Suprapubic skin (tissue), 4 donors: ENCODE data around the gene DDX23. TPM values are rescaled to one million over a fixed set of nuclear protein-coding genes. Genes with fewer than 3 reads are reported as not detected.

ENCODE experiments used
- DNase-seq, 2 donors: peaks; one replicate each; pipeline ENCODE4 v3.0.0-alpha.2; 2019; ENCODE audit warnings: low spot score in 2 of 2
- H3K27ac ChIP-seq: fragments of 200-600 bp; sonication (generic); one replicate; pipeline ENCODE4 v1.5.1; 2019
- H3K27me3 ChIP-seq: fragments of 200-600 bp; sonication (generic); one replicate; pipeline ENCODE4 v1.5.1; 2019
- H3K36me3 ChIP-seq: fragments of 200-600 bp; sonication (generic); one replicate; pipeline ENCODE4 v1.5.1; 2019
- H3K4me1 ChIP-seq: fragments of 200-600 bp; sonication (generic); one replicate; pipeline ENCODE4 v1.5.1; 2019
- H3K4me3 ChIP-seq: fragments of 200-600 bp; sonication (generic); one replicate; pipeline ENCODE4 v1.5.1; 2019; ENCODE audit warnings: mild to moderate bottlenecking
- H3K9me3 ChIP-seq: fragments of 200-600 bp; sonication (generic); one replicate; pipeline ENCODE4 v1.5.1; 2019
- EP300 ChIP-seq: sonication (generic); formaldehyde crosslinking; IDR thresholded peaks from one replicate; pipeline ENCODE4 v1.6.1; 2017; ENCODE audit warnings: antibody characterized with exemption
- POLR2A ChIP-seq, 2 donors: fragments of 450-650 bp; IDR thresholded peaks; one replicate each; pipeline ENCODE4 v1.6.1; 2017; ENCODE audit warnings: antibody characterized with exemption in 2 of 2, mild to moderate bottlenecking in 2 of 2, moderate library complexity in 2 of 2
- POLR2AphosphoS5 ChIP-seq, 3 donors: sonication (generic); formaldehyde crosslinking; IDR thresholded peaks; one replicate each; pipeline ENCODE4 v1.6.1; 2017; ENCODE audit warnings: antibody characterized with exemption in 3 of 3
- WGBS: methylation state at CpG from one replicate; pipeline ENCODE4 v1.1.5; 2018; 5-methylcytosine and 5-hydroxymethylcytosine counted together
- total RNA-seq, 4 donors: library from RNA; depleted of rRNA; stranded (reverse); fragments of >200 nt; gene quantifications; one replicate each; pipeline ENCODE4 v1.1.0, GENCODE V29; 2016
- TF ChIP-seq, protein P1 (sequence below), 2 donors: fragments of 200-600 bp in 1 of 2; fragments of 450-650 bp in 1 of 2; sonication (generic) in 1 of 2; IDR thresholded peaks; one replicate each; pipeline ENCODE4 v1.5.1; 2016 to 2019; ENCODE audit warnings: antibody characterized with exemption in 2 of 2, mild to moderate bottlenecking in 1 of 2, moderate library complexity in 1 of 2

The DDX23 gene
- total RNA-seq, 4 donors from 2014 or later: 55.0 to 125 (median 62.2) TPM

DNA sequence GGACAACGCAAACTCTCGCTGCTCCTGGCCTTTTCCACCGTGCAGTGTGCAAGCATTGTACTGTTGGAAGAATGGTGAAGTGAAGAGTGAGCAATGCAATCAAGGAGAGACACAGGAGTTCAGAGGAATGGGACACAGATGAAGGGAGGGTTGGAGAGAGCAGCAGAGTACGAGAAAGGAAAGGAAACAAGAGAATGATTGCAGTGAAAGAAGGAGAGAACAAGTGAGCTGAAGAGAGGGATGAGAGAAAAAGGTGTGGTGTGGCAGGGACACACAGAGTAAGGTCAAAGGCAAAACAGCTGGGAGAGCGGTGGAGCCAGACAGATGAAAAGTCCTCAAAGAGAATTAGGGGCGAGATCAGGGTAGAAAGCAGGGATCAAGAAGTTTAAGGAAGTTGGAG, 20.7 kb downstream of the DDX23 start:
- no peaks in the 10 kb centered on the region for H3K9me3 ChIP-seq
- H3K4me1 ChIP-seq: peaks cover 4% of the 10 kb centered on the region
- TF ChIP-seq POLR2AphosphoS5 (IDR thresholded peaks at IDR 0.05): no peak
- TF ChIP-seq POLR2A (IDR thresholded peaks at IDR 0.05): no peak
- no peak for TF ChIP-seq EP300
- TF ChIP-seq, protein P1, sequence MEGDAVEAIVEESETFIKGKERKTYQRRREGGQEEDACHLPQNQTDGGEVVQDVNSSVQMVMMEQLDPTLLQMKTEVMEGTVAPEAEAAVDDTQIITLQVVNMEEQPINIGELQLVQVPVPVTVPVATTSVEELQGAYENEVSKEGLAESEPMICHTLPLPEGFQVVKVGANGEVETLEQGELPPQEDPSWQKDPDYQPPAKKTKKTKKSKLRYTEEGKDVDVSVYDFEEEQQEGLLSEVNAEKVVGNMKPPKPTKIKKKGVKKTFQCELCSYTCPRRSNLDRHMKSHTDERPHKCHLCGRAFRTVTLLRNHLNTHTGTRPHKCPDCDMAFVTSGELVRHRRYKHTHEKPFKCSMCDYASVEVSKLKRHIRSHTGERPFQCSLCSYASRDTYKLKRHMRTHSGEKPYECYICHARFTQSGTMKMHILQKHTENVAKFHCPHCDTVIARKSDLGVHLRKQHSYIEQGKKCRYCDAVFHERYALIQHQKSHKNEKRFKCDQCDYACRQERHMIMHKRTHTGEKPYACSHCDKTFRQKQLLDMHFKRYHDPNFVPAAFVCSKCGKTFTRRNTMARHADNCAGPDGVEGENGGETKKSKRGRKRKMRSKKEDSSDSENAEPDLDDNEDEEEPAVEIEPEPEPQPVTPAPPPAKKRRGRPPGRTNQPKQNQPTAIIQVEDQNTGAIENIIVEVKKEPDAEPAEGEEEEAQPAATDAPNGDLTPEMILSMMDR (IDR thresholded peaks at IDR 0.05): no peak
- H3K4me3 ChIP-seq: no peak overlapping the region
- H3K36me3 ChIP-seq: peaks cover 95% of the 10 kb centered on the region
- DNase-seq: no peak
- no peak overlapping the region for H3K27ac ChIP-seq
- no peaks in the 10 kb centered on the region for H3K27me3 ChIP-seq
- 82% methylated on average over 6 of the region's 6 CpGs for WGBS

DNA sequence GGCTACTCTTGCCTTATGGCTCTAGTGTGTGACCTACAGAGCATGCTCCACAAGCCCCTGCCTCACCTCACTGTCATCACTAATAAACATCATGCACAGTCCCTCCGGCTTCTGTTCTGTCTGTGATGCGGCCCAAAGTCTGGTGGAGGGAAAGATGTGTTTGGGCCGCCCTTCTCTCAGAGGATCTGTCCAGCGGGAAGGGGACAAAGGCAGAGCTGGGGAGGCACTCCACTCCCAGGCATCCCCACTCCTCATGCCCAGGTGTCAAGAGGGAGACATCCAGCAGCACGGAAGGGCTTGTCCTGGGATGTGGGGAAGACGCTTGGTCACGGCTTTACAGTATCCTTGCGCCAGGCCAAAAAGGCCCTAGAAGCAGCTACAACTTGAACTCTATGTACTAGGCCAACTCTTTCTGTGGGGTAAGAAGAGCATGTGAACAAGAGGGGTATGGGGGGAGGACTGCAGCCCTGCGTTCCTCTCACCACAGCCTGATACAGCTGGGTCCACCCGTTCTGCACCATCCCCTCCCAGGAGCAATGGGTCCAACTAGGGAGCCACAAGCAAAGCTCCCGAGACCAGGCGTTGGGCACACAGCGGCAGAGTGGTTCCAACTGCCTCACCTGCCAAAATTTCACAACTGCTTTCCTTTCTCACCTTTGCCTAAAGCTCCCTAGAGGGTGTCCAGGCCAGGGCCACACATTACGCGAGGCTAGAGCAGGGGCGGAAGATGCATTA, 23.0 kb downstream of the DDX23 start:
- Histone ChIP-seq H3K9me3 (no peaks in the 10 kb centered on the region), H3K36me3 (peaks cover 78% of the 10 kb centered on the region), H3K4me1 (peaks cover 4% of the 10 kb centered on the region), H3K27me3 (no peaks in the 10 kb centered on the region), H3K4me3 (no peak overlapping the region), H3K27ac (no peak overlapping the region)
- DNase-seq: no peak
- WGBS: 84% methylated on average over 15 of the region's 16 CpGs
- no peak for TF ChIP-seq EP300

DNA sequence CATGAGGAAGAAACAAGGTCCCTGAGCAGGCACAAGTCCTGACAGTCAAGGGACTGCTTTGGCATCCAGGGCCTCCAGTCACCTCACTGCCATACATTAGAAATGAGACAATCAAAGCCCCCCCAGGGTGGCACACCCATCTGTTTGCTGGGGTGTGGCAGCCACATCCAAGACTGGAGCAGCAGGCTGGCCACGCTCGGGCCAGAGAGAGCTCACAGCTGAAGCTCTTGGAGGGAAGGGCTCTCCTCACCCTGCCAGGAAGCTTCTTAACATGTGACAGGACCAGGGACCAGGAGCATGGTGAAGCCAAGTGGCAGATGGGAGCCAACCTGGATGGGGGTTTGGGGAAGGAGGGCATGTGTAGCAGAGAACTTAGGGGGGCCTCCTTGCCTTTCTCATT, 23.7 kb downstream of the DDX23 start:
- Histone ChIP-seq H3K4me1 (peaks cover 4% of the 10 kb centered on the region), H3K27ac (no peak overlapping the region), H3K4me3 (no peak overlapping the region), H3K27me3 (no peaks in the 10 kb centered on the region), H3K9me3 (no peaks in the 10 kb centered on the region), H3K36me3 (peaks cover 80% of the 10 kb centered on the region)
- no peak for DNase-seq
- TF ChIP-seq POLR2A (IDR thresholded peaks at IDR 0.05) (no peak), POLR2AphosphoS5 (IDR thresholded peaks at IDR 0.05) (no peak), EP300 (no peak)
- TF ChIP-seq, protein P1 (IDR thresholded peaks at IDR 0.05): no peak
- 25% methylated on average over 2 of the region's 2 CpGs for WGBS

DNA sequence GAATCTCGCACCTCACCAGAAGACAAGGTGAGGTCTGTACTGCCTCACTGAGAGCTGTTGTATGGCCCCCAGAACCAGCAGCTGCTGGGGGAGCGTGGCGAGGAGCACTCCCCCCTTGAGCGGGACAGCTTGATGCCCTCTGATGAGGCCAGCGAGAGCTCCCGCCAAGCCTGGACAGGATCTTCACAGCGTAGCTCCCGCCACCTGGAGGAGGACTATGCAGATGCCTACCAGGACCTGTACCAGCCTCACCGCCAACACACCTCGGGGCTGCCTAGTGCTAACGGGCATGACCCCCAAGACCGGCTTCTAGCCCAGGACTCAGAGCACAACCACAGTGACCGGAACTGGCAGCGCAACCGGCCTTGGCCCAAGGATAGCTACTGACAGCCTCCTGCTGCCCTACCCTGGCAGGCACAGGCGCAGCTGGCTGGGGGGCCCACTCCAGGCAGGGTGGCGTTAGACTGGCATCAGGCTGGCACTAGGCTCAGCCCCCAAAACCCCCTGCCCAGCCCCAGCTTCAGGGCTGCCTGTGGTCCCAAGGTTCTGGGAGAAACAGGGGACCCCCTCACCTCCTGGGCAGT, 24.4 kb downstream of the DDX23 start:
- Histone ChIP-seq H3K9me3 (no peaks in the 10 kb centered on the region), H3K27me3 (no peaks in the 10 kb centered on the region), H3K4me3 (no peak overlapping the region), H3K4me1 (peaks cover 4% of the 10 kb centered on the region), H3K36me3 (peaks cover 75% of the 10 kb centered on the region), H3K27ac (no peak overlapping the region)
- TF ChIP-seq POLR2AphosphoS5 (IDR thresholded peaks at IDR 0.05) (no peak), POLR2A (IDR thresholded peaks at IDR 0.05) (no peak), EP300 (no peak)
- TF ChIP-seq, protein P1 (IDR thresholded peaks at IDR 0.05): no peak
- no peak for DNase-seq
- WGBS: 93% methylated on average over 9 of the region's 17 CpGs

DNA sequence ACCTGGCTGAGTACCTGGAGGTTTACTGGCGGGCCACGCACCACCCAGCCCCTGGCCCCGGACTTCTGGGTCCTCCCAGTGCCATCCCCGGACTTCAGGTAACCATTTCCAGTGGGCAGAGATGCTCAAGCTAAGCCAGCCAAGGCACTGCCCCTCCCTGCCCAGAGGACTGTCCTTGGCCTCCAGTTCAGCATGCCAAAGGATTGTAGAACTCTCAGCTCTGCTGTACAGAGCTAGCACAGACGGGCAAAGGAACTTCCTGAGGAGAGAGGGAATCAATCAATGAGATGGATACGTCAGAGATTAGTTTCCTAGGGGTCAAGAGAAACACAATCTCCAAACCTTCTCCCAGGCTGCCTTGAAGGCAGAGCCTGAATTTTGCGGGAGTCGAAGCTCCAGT, 24.9 kb downstream of the DDX23 start:
- Histone ChIP-seq H3K4me1 (peaks cover 4% of the 10 kb centered on the region), H3K36me3 (peaks cover 69% of the 10 kb centered on the region), H3K9me3 (no peaks in the 10 kb centered on the region), H3K4me3 (no peak overlapping the region), H3K27ac (no peak overlapping the region), H3K27me3 (no peaks in the 10 kb centered on the region)
- TF ChIP-seq POLR2A (IDR thresholded peaks at IDR 0.05) (no peak), EP300 (no peak), POLR2AphosphoS5 (IDR thresholded peaks at IDR 0.05) (no peak)
- TF ChIP-seq, protein P1 (IDR thresholded peaks at IDR 0.05): no peak
- no peak for DNase-seq
- WGBS: 71% methylated on average over 8 of the region's 8 CpGs
